AG04450 (cell line): ENCODE results near the gene STK31. TPM values are rescaled to one million over a fixed set of nuclear protein-coding genes. Genes with fewer than 3 reads are reported as not detected.

Experiments
- CTCF ChIA-PET: fragments of 300-600, 350-600 bp; formaldehyde crosslinking; extraction: SDS; loops from one replicate; lab custom pipeline; 2022; ENCODE audit warnings: antibody characterized with exemption, inconsistent platforms; lab: Charles Lee
- POLR2A ChIA-PET: fragments of 350-600 bp; formaldehyde crosslinking; extraction: SDS; loops from one replicate; lab custom pipeline; 2021; ENCODE audit warnings: antibody characterized with exemption, inconsistent platforms; lab: Yijun Ruan, JAX
- DNase-seq: peaks from one replicate; pipeline ENCODE4 v3.0.0-alpha.2; 2011; ENCODE audit warnings: low read depth, low spot score
- H3K27ac ChIP-seq: one replicate; pipeline ENCODE4 v1.5.1; 2012; ENCODE audit warnings: low read depth, low read length, control low read depth
- H3K27me3 ChIP-seq: one replicate; pipeline ENCODE4 v1.6.0; 2012; ENCODE audit warnings: low read length; ENCODE audit not compliant: control insufficient read depth, insufficient read depth
- H3K4me3 ChIP-seq: 2 replicates; pipeline ENCODE4 v1.5.1; 2011; ENCODE audit warnings: mild to moderate bottlenecking, low read depth, low read length, control low read depth
- H3K9me3 ChIP-seq: 2 replicates; pipeline ENCODE4 v1.5.1; 2012; ENCODE audit warnings: low read length; ENCODE audit not compliant: control insufficient read depth, insufficient read depth
- polyA minus RNA-seq: library from RNA; depleted of rRNA, polyadenylated mRNA; stranded (reverse); fragments of >200 nt; gene quantifications from 2 replicates; pipeline ENCODE4 v1.2.3, GENCODE V29; 2011; rRNA and poly(A)+ RNA removed
- polyA plus RNA-seq: library from polyadenylated mRNA; depleted of rRNA; stranded (reverse); fragments of >200 nt; gene quantifications from 2 replicates; pipeline ENCODE4 v1.2.3, GENCODE V29; 2011; rRNA removed
- TF ChIP-seq, protein P1 (sequence below): IDR thresholded peaks from 2 replicates; pipeline ENCODE4 v1.5.1; 2011; ENCODE audit warnings: low read depth, low read length, control low read depth, inconsistent platforms

Gene STK31, protein sequence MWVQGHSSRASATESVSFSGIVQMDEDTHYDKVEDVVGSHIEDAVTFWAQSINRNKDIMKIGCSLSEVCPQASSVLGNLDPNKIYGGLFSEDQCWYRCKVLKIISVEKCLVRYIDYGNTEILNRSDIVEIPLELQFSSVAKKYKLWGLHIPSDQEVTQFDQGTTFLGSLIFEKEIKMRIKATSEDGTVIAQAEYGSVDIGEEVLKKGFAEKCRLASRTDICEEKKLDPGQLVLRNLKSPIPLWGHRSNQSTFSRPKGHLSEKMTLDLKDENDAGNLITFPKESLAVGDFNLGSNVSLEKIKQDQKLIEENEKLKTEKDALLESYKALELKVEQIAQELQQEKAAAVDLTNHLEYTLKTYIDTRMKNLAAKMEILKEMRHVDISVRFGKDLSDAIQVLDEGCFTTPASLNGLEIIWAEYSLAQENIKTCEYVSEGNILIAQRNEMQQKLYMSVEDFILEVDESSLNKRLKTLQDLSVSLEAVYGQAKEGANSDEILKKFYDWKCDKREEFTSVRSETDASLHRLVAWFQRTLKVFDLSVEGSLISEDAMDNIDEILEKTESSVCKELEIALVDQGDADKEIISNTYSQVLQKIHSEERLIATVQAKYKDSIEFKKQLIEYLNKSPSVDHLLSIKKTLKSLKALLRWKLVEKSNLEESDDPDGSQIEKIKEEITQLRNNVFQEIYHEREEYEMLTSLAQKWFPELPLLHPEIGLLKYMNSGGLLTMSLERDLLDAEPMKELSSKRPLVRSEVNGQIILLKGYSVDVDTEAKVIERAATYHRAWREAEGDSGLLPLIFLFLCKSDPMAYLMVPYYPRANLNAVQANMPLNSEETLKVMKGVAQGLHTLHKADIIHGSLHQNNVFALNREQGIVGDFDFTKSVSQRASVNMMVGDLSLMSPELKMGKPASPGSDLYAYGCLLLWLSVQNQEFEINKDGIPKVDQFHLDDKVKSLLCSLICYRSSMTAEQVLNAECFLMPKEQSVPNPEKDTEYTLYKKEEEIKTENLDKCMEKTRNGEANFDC
- polyA plus RNA-seq (0.04 and 0.09 TPM in 2 replicates), polyA minus RNA-seq (not detected in 2 replicates)

DNA sequence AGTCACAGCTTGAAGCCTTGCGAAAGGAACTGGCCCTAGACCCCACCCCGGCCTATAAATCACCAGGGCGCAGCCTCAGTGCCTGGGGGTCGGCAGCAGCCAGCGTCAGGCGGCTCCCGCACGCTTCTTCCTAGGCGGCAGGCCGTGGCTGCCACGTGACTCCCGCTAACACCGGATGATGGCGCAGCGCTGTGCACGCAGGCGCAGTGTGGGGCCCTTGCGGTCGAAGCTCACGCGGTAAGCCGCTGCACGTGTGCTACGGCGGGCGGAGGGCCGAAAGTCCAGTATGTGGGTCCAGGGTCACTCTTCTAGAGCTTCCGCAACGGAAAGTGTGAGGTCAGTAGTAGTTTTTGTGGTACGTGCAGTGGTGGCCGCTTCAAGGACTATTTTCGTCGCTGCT lies at the start of gene STK31:
Gene STK31, plus strand, starts transcription at position 220 of the 400 bp plus-strand sequence. Its CDS starts 67 bp downstream, at position 287.
- H3K27me3 ChIP-seq = no peaks in the 10 kb centered on the region
- TF ChIP-seq, protein P1, sequence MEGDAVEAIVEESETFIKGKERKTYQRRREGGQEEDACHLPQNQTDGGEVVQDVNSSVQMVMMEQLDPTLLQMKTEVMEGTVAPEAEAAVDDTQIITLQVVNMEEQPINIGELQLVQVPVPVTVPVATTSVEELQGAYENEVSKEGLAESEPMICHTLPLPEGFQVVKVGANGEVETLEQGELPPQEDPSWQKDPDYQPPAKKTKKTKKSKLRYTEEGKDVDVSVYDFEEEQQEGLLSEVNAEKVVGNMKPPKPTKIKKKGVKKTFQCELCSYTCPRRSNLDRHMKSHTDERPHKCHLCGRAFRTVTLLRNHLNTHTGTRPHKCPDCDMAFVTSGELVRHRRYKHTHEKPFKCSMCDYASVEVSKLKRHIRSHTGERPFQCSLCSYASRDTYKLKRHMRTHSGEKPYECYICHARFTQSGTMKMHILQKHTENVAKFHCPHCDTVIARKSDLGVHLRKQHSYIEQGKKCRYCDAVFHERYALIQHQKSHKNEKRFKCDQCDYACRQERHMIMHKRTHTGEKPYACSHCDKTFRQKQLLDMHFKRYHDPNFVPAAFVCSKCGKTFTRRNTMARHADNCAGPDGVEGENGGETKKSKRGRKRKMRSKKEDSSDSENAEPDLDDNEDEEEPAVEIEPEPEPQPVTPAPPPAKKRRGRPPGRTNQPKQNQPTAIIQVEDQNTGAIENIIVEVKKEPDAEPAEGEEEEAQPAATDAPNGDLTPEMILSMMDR = no peak
- ChIA-PET CTCF (interaction anchor here (0.6 to 9.7 kb wide), 7 partner anchors 12 to 1627 kb away, joined by 4 to 202 read pairs (median 14); no protein-coding TSS in a partner anchor), POLR2A (no interaction called here)
- H3K27ac ChIP-seq = no peak within 1 kb of the TSS
- no peak for DNase-seq
- no peak within 1 kb of the TSS for H3K4me3 ChIP-seq
- H3K9me3 ChIP-seq = peaks cover 13% of the 10 kb centered on the region

DNA sequence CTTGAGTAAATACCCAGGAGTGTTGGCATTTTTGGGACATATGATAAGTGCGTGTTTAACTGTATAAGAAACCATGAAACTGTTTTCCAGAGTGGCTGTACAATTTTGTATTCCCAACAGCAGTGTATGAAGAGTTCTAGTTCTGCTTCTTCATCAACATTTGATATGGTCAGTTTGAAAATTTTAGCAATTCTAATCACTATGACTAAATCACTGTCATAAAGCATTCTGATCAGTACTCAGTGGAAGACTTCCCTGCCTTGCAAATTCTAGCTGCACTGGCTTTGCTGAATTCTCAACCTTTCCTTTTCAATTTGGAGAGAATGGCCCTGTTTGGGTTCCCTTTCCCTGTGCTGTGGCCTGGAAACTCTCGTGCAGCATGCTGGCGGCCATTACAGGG lies 48.6 kb upstream of the STK31 start:
- Histone ChIP-seq H3K9me3 (peaks cover 3% of the 10 kb centered on the region; the same call in 1 of the 2 replicates), H3K27ac (no peak overlapping the region), H3K27me3 (no peaks in the 10 kb centered on the region), H3K4me3 (no peak overlapping the region)
- DNase-seq = no peak
- POLR2A ChIA-PET = no interaction called here
- TF ChIP-seq, protein P1 = no peak
- CTCF ChIA-PET = interaction anchor here (0.6 kb wide), 1 partner anchor 91 kb away, joined by 3 read pairs; no protein-coding TSS in a partner anchor

DNA sequence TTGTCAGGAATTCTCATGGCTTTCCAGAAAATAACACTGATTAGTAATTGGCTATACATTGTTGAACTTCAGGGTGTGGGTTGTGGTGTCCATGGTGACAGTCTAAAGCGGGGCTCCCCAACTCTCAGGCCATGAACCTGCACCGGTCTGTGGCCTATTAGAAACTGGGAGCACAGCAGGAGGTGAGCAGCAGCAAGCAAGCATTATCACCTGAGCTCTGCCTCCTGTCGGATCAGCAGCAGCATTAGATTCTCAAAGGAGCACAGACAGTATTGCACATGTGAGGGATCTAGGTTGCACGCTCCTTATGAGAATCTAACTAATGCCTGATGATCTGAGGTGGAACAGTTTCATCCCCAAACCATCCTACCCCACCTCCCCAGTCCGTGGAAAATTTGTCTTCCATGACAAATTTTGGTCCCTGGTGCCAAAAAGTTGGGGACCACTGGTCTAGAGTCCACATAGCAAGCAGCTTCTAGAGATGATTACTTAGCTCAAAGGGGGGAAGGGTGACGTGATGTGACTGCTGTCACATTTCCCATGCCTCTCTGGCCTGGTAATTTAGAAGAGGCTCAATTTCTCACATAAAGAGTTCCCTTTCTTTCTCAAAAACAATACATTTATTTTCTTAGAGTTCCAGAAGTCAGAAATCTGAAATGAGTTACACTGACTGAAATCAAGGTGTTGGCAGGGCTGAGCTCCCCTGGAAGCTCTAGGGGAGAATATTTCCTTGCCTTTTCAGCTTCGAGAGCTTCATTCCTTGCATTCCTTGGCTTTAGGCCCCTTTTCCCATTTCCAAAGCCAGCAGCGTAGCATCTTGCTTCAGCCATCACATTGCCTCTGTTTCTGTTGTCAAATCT lies 47.7 kb upstream of the STK31 start:
- TF ChIP-seq, protein P1 = no peak
- no peaks in the 10 kb centered on the region for H3K27me3 ChIP-seq
- POLR2A ChIA-PET = no interaction called here
- DNase-seq = no peak
- CTCF ChIA-PET = interaction anchor here (0.6 kb wide), 1 partner anchor 92 kb away, joined by 3 read pairs; no protein-coding TSS in a partner anchor
- peaks cover 3% of the 10 kb centered on the region; the same call in 1 of the 2 replicates for H3K9me3 ChIP-seq
- H3K27ac ChIP-seq = no peak overlapping the region
- no peak overlapping the region for H3K4me3 ChIP-seq

DNA sequence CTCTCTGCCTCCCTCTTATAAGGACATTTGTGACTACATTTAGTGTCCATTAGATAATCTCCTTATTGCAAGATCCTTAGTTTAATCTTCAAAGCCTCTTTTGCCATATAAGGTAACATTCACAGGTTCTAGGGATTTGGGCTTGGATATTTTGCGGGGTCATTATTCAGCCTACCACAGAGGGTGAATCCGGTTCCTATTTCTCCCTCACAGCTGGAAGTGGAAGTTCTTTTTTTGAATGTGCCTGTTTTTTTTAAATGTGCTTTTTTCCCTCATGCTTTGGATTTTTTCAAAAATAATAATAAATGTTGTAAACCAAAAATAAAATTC lies 47.1 kb upstream of the STK31 start:
- Histone ChIP-seq H3K27me3 (no peaks in the 10 kb centered on the region), H3K4me3 (no peak overlapping the region), H3K9me3 (peaks cover 3% of the 10 kb centered on the region; the same call in 1 of the 2 replicates), H3K27ac (no peak overlapping the region)
- no peak for DNase-seq
- TF ChIP-seq, protein P1 = no peak
- ChIA-PET POLR2A (no interaction called here), CTCF (interaction anchor here (1.0 kb wide), 1 partner anchor 49 kb away, joined by 3 read pairs; no protein-coding TSS in a partner anchor)
